IMR-90 (cell line): Measurements from ENCODE around the gene HHIPL1.

Source experiments
- CTCF ChIP-seq: conservative IDR thresholded peaks from 2 replicates; pipeline ENCODE4 v1.5.1; 2012; ENCODE audit warnings: mild to moderate bottlenecking, low read depth, low read length, improper control_type of control experiment
- MXI1 ChIP-seq: IDR thresholded peaks from 2 replicates; pipeline ENCODE4 v1.6.1; 2012; ENCODE audit warnings: low read depth, mild to moderate bottlenecking, low read length, moderate library complexity, borderline replicate concordance
- POLR2A ChIP-seq: IDR thresholded peaks from 2 replicates; pipeline ENCODE4 v1.6.1; 2012; ENCODE audit warnings: mild to moderate bottlenecking, low read depth, low read length

- TF ChIP-seq POLR2A (no peak), CTCF (no peak), MXI1 (no peak)
These were observed 63.0 kb downstream of the HHIPL1 start for GRCh38 chr14:99707921-99708320.
